GM12872 (cell line): Measurements from ENCODE around the gene CHST12.

Experiments used
- TF ChIP-seq, protein P1 (sequence below): IDR thresholded peaks from 3 replicates; pipeline ENCODE4 v1.5.1; 2011; ENCODE audit warnings: low read depth, mild to moderate bottlenecking, low read length, moderate library complexity; ENCODE audit not compliant: insufficient read depth

CHST12 gene

GRCh38 chr7:2373124-2373556 is 30.3 kb upstream of the CHST12 start:
- TF ChIP-seq, protein P1, sequence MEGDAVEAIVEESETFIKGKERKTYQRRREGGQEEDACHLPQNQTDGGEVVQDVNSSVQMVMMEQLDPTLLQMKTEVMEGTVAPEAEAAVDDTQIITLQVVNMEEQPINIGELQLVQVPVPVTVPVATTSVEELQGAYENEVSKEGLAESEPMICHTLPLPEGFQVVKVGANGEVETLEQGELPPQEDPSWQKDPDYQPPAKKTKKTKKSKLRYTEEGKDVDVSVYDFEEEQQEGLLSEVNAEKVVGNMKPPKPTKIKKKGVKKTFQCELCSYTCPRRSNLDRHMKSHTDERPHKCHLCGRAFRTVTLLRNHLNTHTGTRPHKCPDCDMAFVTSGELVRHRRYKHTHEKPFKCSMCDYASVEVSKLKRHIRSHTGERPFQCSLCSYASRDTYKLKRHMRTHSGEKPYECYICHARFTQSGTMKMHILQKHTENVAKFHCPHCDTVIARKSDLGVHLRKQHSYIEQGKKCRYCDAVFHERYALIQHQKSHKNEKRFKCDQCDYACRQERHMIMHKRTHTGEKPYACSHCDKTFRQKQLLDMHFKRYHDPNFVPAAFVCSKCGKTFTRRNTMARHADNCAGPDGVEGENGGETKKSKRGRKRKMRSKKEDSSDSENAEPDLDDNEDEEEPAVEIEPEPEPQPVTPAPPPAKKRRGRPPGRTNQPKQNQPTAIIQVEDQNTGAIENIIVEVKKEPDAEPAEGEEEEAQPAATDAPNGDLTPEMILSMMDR, result no peak

DNA sequence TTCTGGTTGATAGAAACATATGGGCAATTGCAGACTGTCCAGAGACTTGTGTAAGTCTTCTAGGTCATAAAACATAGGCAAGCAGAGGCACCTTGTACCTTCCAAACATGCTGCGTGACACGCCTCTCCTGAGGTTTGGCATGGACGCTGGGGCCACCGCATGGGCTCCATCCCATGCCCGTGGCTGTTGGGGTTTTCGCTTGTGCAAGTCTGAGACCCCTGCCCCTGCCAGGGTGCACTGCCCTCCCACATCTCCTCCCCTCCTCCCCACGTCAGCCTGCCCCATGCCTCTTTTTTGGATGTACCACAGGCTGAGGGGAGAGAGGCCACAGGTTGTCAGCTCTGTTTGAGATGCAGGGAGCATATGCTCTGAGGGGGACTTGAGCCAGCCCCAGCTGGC is 29.8 kb upstream of the CHST12 start:
- TF ChIP-seq, protein P1, result no peak

DNA sequence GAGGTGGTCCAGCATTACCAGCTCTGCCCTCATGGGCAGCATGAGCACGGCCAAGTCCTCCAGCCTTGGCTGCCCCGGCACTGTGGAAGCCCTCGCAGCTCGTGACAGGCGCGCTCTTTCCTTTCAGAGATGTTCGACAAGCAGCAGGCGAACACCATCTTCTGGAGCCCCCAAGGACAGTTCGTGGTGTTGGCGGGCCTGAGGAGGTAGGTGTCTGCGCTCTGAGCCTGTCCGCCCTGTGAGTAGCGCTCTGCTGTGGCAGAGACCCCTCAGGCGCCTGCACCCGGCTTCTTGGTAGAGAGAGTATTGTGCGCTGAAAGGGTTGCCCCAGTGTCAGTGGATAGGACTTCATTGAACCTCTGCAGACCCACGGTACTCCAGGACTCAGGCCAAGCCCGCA is 29.0 kb upstream of the CHST12 start:
- TF ChIP-seq, protein P1, result no peak

GRCh38 chr7:2374830-2375728 is 28.3 kb upstream of the CHST12 start:
- TF ChIP-seq, protein P1, result no peak

- TF ChIP-seq, protein P1, result no peak
Measured at GRCh38 chr7:2376351-2377154, 26.9 kb upstream of the CHST12 start.

DNA sequence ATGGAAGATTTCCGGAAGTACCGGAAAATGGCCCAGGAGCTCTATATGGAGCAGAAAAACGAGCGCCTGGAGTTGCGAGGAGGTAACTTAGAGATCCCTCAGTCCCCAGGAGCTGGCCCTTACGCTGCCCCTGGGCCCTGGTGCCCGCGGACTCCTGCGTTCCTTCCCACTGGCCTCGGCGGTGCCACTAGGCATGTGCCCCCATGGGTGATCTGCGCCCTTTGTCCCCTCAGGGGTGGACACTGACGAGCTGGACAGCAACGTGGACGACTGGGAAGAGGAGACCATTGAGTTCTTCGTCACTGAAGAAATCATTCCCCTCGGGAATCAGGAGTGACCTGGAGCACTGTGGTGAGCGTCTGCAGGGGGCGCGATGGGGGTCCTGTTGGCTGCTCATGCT is 24.2 kb upstream of the CHST12 start:
- TF ChIP-seq, protein P1, result no peak

- TF ChIP-seq, protein P1, result no peak
Measured at GRCh38 chr7:2379821-2380450, 23.5 kb upstream of the CHST12 start.
